ENCODE results near the gene CDH23. TPM values are rescaled to one million over a fixed set of nuclear protein-coding genes. Genes with fewer than 3 reads are reported as not detected.

CDH23 gene
- total and polyA plus RNA-seq, 2 donors from 2014 or later, result 1.1 to 6.4 TPM

DNA sequence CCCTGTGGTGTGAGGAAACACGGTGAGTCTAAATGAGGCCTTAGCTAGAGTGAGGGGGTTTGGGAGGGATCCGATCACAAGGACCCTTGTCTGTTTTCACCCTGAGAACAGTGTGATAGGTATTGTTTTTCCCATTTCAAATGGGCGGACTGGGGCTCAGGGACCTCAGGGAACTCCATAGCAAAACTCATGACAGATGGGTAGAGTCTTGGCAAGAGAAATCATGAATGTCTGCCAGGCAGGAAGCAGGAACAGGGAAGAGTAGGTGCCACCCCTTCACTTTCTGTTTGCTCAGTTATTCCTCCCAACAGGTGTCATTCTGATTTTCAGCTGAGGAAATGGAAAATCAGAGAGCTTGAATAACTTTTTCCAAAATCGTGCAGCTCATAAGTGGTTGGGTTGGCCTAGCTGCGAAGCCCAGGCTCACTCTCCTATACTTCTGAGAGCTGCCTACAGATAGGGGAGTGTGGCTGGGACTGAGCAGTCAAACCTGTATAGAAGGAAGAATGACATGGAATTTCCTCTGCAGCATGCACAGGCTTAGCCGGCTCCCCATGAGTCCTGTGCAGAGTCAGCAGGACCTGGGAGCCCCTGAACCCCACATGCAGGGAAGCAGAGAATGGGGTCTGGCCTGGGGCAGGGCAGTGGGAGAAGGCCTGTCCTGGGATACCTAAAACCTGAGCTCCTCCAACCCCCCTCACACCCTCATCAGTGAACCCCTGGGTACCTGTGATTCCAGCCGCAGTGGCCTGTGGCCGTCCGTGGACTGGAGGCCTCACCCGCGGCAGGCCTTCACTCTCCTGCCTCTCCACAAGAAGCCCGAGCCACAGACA, 340.5 kb downstream of the CDH23 start:
- FAIRE-seq (no peak), DNase-seq (no peak)
- H3K36me3 ChIP-seq (ENCODE audit: control insufficient read depth in 2 of 3, insufficient read depth in 3 of 3, low read length in 3 of 3), result no peaks in the 10 kb centered on the region
- H3K4me1 ChIP-seq (ENCODE audit: control insufficient read depth in 2 of 3, insufficient read depth in 2 of 3, low read depth in 1 of 3, low read length in 3 of 3), result peaks cover 0 to 9% (median 0%) of the 10 kb centered on the region in 3 donors
- TF ChIP-seq, protein P1, sequence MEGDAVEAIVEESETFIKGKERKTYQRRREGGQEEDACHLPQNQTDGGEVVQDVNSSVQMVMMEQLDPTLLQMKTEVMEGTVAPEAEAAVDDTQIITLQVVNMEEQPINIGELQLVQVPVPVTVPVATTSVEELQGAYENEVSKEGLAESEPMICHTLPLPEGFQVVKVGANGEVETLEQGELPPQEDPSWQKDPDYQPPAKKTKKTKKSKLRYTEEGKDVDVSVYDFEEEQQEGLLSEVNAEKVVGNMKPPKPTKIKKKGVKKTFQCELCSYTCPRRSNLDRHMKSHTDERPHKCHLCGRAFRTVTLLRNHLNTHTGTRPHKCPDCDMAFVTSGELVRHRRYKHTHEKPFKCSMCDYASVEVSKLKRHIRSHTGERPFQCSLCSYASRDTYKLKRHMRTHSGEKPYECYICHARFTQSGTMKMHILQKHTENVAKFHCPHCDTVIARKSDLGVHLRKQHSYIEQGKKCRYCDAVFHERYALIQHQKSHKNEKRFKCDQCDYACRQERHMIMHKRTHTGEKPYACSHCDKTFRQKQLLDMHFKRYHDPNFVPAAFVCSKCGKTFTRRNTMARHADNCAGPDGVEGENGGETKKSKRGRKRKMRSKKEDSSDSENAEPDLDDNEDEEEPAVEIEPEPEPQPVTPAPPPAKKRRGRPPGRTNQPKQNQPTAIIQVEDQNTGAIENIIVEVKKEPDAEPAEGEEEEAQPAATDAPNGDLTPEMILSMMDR (IDR thresholded peaks at IDR 0.05; ENCODE audit: borderline replicate concordance, extremely low read depth, insufficient read depth), result no peak
- no peak overlapping the region for H3K27ac ChIP-seq (ENCODE audit: low read depth in 2 of 2, low read length in 2 of 2)
- no peak overlapping the region for H3K9ac ChIP-seq (ENCODE audit: low read length in 3 of 3)
- H3K9me3 ChIP-seq (ENCODE audit: control insufficient read depth in 2 of 3, insufficient read depth in 1 of 3, low read length in 3 of 3), result no peaks in the 10 kb centered on the region
- intact Hi-C loops (cut with DNase I), result no loop called here
- H3K27me3 ChIP-seq (ENCODE audit: control insufficient read depth, insufficient read depth, low read length), result no peaks in the 10 kb centered on the region
- H3K4me3 ChIP-seq (ENCODE audit: low read length in 3 of 3), result no peak overlapping the region

DNA sequence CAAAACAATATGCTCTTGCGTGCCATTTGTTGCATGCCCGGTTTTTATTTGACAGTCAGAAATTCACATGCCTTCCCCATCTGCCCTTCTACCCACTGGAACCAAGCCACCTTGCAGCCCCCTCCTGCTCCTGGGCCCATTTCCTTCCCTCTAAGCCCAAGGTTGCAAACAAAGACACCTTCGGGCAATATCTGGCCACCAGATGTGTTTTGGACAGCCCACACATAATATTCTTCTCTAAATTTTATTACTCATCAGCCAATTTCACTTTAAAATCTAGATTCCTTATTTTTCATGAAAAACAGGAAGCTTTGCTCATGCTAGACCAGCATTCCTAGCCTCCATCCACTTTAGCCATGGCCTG, 341.1 kb downstream of the CDH23 start:
- TF ChIP-seq, protein P1 (IDR thresholded peaks at IDR 0.05; ENCODE audit: borderline replicate concordance, extremely low read depth, insufficient read depth), result no peak
- FAIRE-seq, result no peak
- intact Hi-C loops (cut with DNase I), result no loop called here
- no peak overlapping the region for H3K4me3 ChIP-seq (ENCODE audit: low read length in 3 of 3)
- peaks cover 0 to 9% (median 0%) of the 10 kb centered on the region in 3 donors for H3K4me1 ChIP-seq (ENCODE audit: control insufficient read depth in 2 of 3, insufficient read depth in 2 of 3, low read depth in 1 of 3, low read length in 3 of 3)
- no peak for DNase-seq
- peaks cover 0 to 6% (median 0%) of the 10 kb centered on the region in 3 donors for H3K9me3 ChIP-seq (ENCODE audit: control insufficient read depth in 2 of 3, insufficient read depth in 1 of 3, low read length in 3 of 3)
- no peak overlapping the region for H3K9ac ChIP-seq (ENCODE audit: low read length in 3 of 3)
- H3K36me3 ChIP-seq (ENCODE audit: control insufficient read depth in 2 of 3, insufficient read depth in 3 of 3, low read length in 3 of 3), result no peaks in the 10 kb centered on the region
- no peak overlapping the region for H3K27ac ChIP-seq (ENCODE audit: low read depth in 2 of 2, low read length in 2 of 2)
- no peaks in the 10 kb centered on the region for H3K27me3 ChIP-seq (ENCODE audit: control insufficient read depth, insufficient read depth, low read length)

DNA sequence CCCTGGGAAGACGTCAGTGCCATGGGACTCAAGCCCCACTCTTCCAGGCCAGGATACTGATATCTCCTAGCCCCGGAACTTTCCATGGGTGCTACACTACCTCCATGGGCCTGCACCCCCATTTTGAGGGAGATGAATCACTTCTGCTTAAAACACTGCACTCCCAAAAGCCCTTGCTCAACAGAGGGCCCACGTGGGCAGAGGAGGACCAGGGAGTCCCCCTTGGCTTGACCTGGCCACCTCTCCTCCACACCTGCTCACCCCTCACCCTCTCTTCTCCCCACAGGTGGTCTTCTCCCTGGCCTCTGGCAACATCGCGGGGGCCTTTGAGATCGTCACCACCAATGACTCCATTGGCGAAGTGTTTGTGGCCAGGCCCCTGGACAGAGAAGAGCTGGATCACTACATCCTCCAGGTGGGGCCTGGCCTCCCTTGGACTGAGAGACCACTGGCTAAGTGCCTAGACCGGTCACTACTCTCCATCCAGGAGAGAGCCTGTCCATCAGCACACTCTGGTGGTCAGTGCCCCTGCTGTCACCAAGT, 342.7 kb downstream of the CDH23 start:
- Histone ChIP-seq H3K4me3 (ENCODE audit: low read length in 3 of 3) (no peak overlapping the region), H3K27ac (ENCODE audit: low read depth in 2 of 2, low read length in 2 of 2) (no peak overlapping the region), H3K4me1 (ENCODE audit: control insufficient read depth in 2 of 3, insufficient read depth in 2 of 3, low read depth in 1 of 3, low read length in 3 of 3) (peaks cover 0 to 9% (median 0%) of the 10 kb centered on the region in 3 donors), H3K9ac (ENCODE audit: low read length in 3 of 3) (no peak overlapping the region), H3K9me3 (ENCODE audit: control insufficient read depth in 2 of 3, insufficient read depth in 1 of 3, low read length in 3 of 3) (peaks cover 0 to 7% (median 0%) of the 10 kb centered on the region in 3 donors), H3K36me3 (ENCODE audit: control insufficient read depth in 2 of 3, insufficient read depth in 3 of 3, low read length in 3 of 3) (no peaks in the 10 kb centered on the region), H3K27me3 (ENCODE audit: control insufficient read depth, insufficient read depth, low read length) (no peaks in the 10 kb centered on the region)
- TF ChIP-seq, protein P1 (IDR thresholded peaks at IDR 0.05; ENCODE audit: borderline replicate concordance, extremely low read depth, insufficient read depth), result no peak
- intact Hi-C loops (cut with DNase I), result no loop called here
- no peak for FAIRE-seq
- DNase-seq, result peak in 1 of 5 donors; percentile 66

Measured in kidney (tissue), 14 donors.